ENCODE data around the gene GNAT3.

The GNAT3 gene

DNA sequence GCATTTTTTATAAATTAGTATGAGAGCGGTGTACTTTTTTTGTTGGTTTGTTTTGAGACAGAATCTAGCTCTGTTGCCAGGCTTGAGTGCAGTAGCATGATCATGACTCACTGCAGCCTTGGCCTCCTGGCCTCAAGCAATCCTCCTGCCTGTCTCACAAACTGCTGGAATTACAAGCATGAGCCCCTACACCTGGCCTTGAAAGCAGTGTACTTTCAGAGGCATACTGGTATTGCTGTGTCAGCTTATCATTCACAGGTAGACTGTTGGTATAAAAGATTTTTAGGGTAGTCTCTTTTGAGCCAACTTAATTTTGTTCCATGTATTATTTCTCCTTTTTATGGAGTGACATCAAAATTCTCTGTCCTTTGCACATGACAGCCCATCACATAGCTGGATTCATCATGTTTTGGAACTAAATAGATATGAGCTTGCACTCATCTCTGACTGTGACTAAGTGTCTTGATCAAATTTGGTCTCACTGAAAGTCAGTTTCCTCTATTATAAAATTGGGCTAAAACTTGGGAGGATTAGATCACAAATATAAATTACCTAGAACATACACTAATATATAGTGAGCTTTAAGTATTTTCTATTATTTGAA lies 12.4 kb downstream of the GNAT3 start:
- DNase-seq = no peak

DNA sequence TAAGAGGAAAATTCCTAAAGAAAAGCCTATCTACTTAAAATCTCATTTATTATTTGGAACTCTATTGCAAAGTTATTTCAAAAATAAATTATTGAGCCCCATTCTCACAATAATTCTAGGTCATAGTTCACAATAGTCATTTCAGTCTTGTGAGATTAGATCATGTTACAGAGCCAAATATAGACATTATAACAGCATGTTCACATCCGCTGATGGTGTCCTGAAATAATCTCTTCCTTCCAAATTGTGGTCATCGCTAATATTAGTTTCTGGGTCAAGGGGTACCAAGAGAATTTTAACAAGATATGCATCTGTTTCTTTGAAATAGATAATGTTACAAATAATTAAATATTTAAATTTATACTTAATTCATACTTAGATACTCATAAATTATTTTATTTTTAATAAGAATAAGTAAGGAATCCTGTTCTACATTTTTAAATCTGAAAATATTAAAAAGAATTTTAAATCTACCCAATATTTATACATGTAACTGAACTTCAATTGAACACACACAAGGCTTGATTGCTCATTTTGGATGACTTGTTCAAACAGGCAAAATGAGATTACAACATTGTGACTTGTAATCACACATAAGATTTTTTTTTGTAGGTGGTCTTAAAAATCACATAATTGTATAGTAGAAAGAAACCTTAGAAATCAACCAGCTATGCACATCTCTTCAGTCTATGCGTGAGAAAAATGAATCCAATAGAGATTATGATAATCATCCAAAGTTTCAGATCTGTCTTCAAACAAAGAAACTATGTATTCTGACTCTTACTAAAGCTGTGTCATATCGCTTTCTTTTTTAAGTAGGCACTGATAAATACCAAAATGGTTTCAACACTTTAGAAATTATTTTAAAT lies 13.1 kb downstream of the GNAT3 start:
- no peak for DNase-seq

DNA sequence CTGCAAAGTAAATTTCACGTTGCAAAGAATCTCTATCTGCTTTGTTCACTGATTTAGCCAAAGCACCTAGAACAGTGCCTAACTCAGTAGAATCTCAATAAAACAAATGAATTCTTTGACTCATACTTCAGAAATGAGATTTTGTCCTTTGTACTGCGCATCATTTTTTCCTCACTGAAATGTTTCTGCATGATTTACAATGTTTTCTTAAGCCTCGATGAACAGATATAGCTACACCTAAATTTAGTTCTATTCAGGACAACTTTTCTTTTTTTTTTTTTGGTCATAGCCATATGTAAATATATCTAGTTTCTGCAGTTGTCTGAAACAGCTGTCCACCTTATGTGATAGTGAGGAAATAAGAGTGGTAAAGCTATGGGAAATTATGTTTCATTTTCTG lies 15.3 kb downstream of the GNAT3 start:
- DNase-seq = no peak

DNA sequence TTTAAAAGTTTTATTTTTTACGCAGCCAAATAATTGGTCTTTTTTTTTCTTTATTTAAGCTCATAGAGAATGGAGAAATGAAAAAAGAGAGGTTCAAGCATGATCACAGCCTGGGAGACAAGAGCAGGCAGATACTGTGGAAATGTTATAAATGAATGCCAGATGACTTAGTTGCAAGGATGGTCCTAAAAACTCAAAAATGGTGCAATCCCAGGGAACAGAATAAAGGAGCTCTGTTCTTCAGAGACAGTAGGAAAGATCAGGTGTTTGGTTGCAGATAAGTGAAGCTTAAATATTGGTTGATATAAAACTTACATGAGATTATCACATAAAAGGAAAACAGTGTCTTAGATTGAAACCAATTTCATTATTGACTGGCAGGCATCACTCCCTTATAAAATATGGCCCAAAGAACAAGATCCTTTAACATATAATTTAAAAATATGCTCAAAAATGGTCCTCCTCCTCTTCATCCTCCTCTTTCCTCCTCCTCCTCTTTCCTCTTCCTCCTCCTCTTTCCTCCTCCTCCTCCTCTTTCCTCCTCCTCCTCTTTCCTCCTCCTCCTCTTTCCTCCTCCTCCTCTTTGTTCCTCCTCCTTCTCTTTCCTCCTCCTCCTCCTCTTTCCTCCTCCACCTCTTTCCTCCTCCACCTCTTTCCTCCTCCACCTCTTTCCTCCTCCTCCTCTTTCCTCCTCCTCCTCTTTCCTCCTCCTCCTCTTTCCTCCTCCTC lies 18.6 kb downstream of the GNAT3 start:
- no peak for DNase-seq

DNA sequence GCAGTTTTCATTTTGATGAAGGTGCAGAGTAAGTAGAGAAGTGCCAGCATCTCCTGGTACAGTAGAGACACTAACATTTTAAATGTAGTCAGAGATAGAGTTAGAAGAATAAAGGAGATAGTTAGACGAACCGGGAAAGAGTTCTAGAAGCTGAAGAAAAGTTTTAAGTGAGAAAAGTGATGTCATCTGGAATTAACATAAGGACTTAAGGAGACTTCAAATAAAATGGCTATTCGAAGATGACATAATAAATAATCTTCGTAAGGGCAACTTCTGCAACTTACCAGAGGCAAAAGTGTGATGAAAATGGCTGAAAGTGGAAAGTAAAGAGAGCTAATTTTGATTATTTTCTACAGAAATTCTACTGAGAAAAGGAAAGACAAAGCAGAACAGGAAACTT lies 20.4 kb downstream of the GNAT3 start:
- no peak for DNase-seq

DNA sequence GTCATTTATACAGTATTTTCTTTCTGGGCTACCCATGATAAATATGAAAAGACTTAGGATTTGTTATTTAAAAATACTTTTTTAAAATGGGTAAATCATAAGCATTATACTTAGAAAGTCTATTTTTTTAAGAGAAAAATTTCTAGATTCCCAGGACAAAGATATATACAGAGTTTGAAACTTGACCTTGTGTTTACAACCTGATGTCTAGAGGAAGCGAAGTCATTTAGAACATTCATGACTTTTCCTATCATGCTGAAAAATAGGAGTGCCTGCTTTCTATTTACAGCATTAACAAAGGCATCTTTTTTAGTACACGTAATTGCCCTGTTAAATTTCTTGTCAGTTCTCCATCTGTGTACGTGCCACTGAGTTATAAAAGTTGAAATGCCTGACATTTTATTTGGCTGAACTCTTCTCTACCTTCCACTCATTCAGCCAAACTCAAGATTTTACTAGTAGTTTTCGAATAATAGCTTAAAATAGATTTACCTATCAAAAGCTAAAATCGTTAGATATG lies 23.0 kb downstream of the GNAT3 start:
- DNase-seq = no peak

DNA sequence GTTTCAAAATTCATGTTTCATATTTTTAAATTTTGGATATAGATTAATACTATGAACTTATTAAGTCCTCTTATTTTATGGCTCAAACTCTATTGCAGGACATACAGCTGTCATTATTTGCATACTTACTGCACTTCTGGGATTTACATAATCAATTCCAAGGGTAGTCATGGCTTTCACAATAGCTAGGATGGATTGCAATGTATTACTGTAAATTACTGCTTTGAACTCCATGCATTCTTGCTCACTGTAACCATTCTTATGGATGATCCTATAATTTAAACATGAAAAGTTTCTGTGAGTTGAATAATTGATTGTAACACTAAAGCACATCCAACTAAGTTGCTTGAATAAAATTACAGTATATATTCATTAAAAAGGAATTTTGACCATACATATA lies 23.5 kb downstream of the GNAT3 start:
- no peak for DNase-seq

DNA sequence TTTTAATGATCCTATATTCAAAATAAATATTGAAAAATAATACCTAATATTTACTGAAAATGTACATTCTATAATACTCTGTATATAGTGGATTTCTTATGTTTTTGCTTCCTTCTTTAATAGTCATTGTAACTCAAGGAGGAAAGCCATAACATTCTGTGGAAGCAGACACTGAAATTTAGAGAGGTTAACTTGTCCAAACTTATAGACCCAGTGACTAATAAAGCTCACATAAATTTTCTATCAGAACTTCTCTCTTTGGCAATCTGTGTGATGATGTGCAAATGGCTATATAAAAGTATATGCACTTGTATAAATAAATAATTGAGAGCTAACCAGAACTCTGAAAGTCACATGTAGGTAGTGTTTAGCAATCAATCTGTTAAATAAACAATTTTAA lies 26.1 kb downstream of the GNAT3 start:
- DNase-seq = no peak

DNA sequence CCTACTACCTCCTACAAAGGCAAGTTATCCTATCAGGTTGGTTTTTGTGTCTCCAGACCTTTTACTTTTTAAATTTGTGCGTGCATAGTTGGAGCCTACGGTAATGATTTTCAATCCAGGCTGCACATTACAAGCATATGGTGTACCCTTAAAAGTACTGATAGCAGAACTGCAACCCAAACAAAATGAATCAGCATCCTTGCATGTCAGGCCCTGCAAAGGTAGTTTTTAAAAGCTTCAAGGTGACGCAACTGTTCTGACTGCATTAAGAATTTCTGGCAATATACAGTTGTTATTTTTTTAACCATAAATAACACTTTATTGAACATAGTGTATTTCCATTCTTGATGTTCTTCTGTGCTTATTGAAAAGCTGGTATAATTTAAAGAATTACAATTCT lies 28.9 kb downstream of the GNAT3 start:
- no peak for DNase-seq

DNA sequence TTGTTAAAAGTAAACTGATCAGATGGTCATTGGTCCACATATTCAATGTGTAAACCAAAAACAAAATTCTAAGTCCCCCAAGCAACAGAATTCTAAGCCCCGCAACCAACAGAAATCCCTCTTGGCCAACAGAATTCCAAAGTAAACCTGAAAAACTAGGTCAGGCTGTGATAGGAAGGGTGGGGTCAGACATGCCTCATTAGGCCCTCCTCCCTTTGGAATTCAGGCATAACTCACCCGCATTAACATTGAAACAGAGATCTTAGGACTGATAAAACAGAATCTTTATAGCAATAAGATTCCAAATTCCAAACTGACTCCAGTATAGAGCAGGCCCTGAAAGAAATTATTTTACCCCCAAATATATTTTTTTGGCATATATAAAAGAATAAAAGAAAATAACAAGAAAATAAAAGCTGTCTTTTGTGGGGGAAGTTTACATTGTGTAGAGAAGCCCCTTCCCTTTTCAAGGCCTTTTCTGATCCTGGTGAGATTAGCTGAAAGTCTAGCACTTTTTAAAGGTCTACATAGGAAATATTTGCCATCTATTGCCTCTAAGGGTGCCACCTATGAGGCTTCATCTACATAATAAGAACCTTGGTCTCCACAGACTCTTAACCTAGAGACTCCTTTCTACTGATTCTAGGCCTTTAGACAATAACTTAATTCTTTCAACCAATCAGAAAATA lies 30.5 kb downstream of the GNAT3 start:
- DNase-seq = no peak

DNA sequence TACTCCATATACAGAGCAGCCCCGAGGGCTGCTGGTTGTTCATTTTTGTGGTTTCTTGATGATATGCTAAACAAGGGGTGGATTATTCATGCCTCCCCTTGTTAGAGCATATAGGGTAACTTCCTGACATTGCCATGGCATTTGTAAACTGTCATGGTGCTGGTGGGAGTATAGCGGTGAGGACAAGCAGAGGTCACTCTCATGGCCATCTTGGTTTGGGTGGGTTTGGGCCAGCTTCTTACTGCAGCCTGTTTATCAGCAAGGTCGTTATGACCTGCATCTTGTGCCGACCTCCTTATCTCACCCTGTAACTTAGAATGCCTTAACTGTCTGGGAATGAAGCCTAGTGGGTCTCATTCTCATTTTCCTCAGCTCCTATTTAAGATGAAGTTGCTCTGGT lies 31.3 kb downstream of the GNAT3 start:
- DNase-seq = no peak

DNA sequence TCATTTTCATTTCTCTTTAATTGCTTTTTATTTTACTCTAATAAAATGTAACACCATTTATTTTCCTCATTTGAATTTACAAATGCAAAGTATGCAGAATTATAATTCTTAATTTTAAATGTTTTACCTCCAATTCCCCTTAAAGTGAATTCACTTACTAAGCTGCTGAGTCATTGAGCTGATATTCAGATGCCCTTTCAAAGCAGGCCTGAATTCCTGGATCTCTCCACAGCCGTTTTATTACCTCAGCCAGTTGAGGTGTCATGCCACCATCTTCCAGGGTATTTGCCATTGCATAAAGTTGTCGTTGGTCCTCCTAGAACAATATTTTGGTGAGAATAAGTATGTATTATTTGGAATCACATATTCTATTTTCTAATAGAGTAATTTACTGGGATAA lies 33.2 kb downstream of the GNAT3 start:
- DNase-seq = no peak

DNA sequence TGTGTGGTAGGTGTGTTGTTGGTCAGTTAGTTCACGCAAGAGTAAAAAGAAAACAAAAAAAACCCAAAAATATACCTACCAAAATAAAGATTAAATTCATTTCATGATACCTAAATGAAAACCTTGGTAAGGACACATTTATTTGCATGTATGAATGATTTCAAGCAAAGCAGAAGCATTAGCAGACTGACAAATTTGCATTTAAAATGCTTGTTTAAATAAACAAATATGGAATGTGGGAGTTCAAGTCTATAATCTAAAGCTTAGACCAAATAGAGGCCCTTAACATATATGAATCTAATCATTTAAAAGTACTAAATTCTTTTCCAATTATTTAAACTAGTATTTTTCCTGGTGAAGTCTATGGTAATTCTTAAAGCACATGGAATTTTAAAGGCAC lies 35.8 kb downstream of the GNAT3 start:
- DNase-seq = no peak

DNA sequence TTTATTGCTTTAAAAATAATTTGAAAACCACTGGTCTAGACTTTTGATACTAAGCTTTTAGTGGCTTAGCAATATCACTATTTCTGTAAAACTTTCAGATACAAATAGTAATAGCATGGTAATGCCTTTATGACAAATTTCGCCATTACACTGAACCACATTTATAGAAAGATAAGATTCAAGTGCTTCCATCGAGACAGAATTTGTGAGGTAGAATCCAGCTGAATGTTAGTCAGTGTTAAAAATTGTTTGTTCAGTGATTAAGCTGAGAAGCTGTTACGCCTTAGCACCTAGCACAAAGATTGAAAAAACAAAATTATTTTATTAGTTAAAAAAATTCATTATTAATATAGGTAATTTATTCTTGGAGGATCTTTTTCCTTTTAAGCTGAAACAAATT lies 36.5 kb downstream of the GNAT3 start:
- DNase-seq = no peak

DNA sequence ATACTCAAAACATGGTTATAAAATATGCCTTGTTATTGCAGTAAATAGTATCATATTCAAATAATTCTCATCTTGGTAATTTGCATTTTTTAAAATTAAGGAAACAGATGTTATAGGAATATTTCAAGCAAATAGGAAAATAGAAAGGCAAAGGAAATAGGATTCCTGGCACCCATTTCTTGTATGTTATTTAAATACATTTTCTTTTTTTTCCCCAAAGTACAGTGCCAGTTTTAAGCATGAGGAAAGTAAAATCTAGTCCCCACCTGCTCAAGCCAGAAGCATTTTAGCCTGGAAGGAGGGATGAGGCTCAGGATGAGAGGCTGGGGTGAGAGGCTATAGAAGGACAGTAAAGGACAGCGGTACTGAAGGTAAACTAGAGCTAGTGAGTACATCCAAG lies 38.1 kb downstream of the GNAT3 start:
- no peak for DNase-seq

DNA sequence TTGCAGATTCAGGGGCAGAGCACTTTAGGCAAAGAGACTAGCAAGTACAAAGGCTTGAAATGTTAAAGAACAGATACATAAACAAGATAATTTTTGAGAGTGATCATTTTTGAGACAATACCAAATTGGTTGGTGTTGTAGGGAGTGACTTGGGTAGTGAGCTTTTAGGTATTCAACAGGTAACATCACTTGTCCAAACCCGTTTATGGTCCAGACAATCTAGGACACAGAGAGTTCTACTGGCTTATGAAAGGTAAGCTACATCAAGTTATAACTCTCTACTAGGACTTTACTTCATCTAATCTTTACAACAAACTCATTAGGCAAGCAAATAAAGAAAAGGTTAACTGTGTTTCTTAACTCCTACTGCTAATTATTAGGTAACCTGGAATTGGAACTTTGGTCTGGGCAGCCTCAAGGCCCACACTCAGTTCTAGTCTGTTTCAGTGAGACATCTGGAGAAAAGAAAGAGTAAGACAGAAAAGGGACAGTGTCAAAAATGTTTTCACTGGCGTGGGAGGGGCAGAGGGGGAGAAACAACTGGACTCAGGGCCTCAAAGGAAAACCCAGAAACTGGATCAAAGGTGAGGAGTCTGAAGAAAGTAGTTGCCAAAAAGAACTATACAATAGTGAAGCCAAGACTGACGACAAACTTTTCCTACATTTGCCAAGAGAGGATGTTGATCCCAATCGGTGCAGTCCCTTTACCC lies 39.2 kb downstream of the GNAT3 start:
- DNase-seq = no peak

DNA sequence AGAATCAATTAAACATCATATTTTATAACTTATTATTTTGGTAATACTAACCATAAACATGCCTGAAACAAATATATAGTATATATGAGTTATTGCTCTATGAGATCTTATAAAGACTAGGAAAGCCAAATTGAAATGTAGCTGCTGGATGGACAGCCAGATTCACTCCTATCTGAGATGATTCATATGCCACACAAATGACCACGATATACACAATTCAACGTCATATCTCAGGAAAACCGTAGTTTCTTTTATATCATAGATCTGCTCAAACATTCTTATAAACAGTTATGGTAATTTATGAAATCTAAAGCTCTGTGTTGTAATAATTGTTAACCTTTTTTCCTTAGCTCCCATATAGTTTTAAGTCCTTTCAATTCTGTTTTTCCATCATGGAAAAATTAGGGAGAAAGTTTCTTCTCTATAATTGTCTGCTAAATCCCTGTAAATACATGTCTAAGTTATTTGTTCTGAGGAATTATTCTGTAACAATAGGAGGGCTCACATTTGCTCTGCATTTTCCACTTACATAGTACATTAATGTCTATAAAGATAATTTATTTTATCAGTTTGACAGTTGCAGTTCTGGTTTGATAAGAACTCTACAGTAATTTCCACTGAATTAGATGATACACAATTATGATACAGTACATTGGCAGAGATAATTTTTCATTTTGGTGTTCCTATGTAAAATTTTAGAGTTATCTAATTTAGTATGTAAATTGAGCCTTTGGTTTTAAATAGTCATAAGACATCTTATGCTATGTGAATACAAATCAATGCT lies 42.7 kb downstream of the GNAT3 start:
- no peak for DNase-seq

DNA sequence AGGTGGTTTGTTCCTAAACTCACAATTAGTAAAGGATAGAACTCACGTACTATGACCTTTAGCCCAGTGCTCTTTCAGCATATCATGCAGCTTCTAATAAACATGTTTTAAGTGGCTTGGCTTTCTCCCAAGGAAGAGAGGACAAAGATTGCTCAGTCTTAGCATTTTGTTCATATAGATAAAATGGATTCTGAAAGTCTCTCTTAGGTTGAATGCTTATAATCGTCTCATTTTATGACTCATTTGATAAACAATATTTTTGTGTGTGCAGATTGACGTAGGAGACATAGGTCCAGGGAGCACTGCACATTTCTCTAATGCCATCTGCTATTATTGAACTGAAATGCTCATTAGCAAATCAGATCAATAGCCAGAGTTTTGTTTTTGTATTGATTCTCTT lies 44.8 kb downstream of the GNAT3 start:
- no peak for DNase-seq

DNA sequence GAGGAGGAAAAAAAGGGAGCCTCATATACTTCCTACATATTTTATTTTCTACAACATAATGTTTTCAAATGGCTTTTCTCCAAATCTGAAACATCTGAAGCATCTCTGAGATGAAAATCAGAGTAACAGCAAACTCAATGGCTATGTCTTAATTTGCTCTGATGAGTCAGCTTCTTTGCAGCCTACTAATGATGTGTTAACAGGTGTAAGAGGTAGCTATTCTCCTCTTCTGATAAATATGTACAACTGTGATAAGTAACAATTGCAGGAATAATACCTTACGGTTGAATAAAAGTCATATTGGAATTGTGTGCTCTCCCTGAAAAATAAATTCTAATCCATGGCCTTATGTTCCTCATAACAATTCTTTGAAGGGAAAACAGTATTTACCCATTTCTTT lies 45.2 kb downstream of the GNAT3 start:
- DNase-seq = no peak

DNA sequence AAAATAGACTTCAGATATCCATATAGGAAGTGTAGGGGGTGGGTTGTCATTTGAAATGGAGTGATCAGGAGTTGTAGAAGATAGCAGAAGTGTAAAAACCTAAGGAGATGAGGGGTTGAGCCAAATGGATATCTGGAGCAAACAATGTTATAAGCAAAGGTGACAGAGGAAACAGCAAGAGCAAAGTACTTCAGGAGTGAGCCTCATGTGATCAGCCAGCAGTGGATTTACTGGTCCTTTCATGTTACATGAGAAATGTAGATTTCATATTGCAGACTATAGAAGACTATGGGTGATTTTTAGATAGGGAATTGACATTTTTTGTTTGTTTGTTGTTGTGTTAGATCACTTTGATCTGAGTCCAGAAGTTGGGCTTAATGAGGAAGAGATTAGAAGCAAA lies 47.7 kb downstream of the GNAT3 start:
- no peak for DNase-seq

DNA sequence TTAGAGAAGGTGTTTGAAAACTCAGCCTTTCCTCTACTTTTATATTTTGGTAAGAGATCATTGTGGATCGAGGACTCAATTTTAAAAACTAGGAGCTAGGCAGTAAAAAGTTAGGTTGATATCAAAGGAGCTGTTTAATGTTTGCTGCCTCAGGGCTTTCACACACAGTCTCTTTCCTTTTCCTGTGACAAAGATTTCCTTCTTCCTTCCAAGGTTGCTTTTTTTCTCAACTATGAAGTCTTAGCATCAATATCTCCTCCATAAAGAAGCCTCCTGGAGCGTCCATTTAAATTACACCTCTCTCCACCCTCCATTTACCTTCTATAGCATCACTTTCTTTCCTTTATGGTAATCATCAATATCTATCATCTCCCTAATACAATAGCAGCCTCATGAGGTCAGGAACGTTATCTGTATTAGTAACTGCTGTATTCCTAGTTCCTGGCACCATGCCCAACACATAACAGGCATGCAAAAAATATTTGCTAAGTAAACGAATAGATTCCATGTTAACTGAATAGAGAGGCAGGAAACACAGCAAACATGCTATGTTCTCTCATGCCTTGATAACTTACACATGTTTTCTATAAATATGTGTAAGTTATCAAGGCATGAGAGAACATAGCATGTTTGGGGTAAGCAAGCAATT lies 48.5 kb downstream of the GNAT3 start:
- no peak for DNase-seq
